Limb (tissue), 2 donors: Measurements from ENCODE around the gene PRB2.
"Not testable (repeated sequence)": the region's sequence is repeated elsewhere in the genome, so short reads cannot be mapped to it uniquely, and the experiment has no call there.

Source experiments
- DNase-seq, 2 donors: peaks; one replicate each; pipeline ENCODE4 v3.0.0-alpha.2; 2016; ENCODE audit errors: extremely low spot score in 2 of 2

Gene PRB2

DNA sequence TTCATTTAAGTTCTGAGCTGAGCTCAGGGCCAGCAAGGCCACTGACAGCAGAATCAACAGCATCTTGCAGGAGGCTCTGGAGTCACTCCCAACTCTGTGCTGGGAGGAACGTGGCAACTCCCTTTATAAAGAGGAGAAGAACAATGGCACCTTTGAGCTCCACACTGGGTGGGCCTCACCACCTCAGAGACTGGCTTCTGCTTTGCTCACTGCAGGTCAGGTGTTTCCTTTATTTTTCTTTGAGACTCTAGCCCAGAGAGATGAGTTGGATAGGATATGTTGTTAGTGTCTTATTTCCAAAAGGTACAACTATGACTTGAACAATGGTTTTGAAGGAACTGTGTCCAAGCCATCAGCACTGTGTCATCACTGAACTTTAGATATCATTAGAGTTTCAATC, at the start of gene PRB2:
TSS of gene PRB2 (minus strand) at position 101 of the 400 bp plus-strand sequence. CDS start at position 63, 38 bp downstream.
- DNase-seq = not testable (repeated sequence)

DNA sequence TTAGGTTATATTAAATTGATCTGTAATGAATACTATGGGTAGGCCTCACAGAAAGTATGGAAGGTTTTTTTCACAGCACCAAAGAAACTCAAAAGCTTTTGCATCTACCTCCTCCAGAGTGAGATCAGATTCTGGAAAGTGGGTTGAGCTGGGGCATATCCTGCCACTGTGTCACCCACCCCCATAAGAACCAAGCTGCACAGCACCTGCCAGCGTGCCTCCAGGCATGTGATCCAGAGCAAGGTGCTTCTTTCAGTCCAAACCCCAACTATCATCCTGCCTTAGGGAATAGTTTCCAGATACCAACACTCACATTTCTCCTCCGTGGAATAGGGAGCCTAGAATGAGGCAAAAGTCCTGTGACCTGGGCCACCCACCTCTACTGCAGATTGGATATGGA, 42.6 kb upstream of the PRB2 start:
- no peak for DNase-seq

DNA sequence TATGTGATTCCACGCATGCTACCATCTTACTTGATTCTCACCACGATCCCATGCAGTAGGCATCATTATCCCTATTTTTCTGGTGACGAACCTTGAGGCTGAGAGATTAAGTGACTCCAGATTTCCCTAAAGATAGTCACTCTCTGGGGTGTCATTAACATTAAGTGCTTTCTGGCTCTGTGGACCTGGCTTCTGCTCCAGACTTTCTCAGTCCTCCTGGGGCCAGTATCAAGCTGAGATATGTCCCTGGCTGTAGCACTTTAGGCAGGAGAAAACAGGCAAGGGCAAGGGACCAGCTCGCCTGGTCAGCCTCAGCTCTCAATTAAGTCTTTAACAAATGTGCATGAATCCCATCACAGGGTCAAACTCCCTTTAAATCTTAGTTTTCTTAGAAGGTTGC, 38.3 kb upstream of the PRB2 start:
- no peak for DNase-seq

DNA sequence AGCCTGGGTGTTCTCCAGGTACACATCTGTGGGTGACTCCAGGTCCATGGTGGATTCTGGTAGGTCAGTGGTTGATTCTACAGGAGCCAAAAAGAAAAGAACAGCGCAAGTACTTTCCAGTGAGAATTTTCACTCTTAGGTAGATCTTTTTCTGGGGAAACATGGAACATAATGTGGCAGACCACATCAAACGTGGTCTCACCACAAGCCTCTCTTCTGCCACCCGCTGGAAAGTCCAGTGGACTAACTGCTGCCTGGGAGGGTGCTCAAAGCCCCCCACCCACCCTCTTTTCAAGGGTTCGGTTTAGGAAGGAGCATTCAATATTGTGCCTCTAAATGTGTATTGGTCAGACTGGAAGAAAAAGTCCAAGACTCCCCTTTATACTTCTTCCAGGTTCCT, 36.1 kb upstream of the PRB2 start:
- DNase-seq = no peak

DNA sequence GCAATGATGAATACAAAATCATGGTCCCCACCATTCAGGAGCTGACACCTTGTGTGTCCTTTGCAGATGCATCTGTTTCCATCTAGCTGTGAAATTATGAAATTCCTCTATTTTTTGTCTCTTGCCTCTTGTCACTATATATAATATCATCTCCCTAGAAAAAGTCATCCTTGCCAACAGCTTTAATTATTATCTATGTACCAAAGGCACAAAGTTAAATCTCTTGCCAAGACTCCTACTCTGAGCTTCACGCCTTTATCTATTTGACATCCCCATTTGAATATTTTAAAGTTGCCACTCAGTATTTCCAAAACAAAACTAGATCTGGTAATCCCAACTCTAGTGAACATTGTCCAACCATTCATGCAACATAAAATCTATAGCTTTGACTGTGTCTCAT, 32.0 kb upstream of the PRB2 start:
- no peak for DNase-seq

DNA sequence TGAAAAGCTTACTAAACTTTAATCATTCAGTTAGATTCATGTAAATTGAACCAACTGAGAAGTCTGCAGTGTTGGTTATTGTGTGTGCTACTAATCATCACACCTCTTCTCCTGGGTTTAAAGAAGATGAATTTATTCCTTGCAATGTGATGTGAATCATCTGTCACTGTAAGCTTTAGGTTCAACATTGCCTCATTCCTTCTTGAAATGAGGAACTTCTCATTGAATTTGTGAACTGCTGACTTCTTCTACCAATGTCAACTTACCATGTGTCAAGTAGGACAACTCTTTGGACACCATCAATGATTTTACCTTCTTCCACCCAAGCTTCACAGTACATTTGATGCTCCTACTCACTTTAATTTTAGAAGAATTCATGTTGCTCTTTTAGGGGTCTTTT, 17.4 kb upstream of the PRB2 start:
- DNase-seq = no peak

DNA sequence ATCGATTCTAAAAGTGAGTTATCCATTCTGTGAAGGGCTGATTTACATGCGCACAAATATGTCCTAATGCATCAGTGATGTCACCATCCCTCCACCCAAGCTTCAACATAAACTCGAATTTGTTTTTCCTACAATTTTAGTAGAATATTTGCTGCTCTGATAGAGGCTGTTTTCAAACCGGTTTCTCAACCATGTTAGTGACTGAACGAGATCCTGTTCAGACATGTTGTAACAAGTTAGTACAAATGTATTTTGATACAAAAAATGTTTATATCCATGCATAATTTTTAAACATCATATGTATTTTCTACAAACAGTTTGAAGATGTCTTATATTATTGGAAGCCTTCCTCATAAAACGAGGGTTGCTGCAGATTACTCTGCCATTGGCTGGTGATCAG, 12.7 kb upstream of the PRB2 start:
- DNase-seq = no peak

DNA sequence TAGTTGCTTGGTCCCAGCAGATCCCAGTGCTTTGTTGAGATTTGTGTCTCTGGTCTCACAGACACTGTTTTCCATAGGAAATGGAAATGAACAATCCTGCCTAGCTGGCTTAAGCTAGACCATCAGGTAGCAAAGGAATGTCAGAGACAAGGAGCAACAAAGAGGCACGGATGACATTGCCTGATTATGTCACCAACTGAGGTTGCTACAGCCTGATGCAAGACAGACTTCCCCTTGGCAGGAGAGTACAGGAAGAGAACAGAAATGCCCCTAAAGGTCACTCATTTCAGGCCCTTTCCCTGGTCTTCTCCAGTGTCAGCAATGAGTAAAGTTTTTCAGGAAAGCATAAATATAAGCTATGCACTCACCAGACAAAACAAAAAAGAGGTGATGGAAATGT, 2.0 kb upstream of the PRB2 start:
- no peak for DNase-seq

DNA sequence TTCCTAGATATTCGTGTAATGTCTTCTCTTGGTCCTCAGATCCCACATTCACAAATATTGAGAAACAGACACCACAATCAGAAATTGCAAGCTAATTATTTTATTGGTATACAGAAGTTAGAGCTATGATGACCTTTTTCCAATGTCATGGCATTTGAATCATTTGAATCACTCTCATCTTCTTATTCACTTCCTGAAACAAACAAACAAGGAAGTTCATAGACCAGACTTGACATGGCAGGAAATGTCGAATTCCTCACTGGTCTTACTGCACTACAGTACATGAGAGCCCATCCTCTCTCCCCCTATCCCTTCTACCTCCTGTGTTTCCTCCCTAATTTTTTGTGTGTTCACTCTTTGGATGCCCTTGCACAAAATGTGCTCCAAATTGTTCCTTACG, 3.9 kb downstream of the PRB2 start:
- DNase-seq = not testable (repeated sequence)

DNA sequence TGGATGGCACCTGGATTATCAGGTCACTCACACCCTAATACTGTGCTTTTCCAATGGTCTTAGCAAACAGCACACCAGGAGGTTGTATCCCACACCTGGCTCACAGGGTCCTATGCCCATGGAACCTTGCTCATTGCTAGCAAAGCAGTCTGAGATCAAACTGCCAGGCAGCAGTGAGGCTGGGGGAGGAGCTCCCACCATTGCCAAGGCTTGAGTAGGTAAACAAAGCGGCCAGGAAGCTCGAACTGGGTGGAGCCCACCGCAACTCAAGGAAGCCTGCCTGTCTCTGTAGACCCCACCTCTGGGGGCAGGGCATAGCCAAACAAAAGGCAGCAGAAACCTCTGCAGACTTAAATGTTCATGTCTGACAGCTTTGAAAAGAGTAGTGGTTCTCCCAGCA, 17.9 kb downstream of the PRB2 start:
- not testable (repeated sequence) for DNase-seq

DNA sequence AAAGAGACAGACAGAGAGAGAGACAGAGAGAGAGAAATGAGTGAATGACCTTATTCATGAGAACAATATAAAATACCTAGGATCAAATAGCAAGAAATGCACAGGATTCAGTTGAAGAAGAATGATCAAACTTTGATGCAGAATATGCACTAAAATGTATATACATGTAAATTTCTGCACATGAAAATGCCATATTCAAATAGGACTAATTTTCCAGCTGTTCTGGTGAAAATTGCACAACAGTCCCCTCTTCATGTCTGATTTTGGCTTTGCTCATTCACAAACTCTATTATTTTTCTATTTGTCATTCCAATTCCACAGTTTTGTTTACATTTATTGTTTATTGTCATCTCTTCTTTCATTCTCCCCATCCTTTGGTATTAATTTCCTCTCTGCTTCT, 34.2 kb downstream of the PRB2 start:
- no peak for DNase-seq

DNA sequence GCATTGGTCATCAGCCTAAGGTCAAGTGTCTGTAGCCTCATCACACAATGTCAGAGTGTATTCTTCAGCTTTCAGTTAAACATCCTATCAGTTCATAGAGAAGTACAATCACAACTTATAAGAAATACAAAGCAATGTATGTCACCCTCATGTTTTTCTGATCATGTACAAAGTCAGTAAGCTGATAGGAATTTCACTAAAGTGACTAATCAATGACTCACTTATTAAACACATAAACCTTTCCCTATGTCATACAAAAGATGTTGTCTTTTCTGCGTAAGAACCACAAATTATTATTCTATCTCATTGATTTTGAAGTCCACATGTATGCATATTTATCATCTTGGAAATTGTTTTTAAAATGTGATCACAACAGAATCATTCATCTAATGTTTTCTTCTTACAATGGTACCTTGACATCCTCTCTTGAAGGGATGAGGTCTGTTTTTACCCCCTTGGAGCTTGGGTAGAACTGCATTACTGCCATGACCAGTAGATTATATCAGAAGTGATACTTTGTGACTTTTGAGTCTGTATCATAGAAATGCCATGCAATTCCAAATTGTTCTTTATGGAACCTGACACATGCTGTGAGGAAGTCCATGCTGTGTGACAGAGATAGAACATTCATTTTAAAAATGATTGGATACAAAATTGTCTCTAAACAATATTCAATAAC, 35.0 kb downstream of the PRB2 start:
- DNase-seq = not testable (repeated sequence)

DNA sequence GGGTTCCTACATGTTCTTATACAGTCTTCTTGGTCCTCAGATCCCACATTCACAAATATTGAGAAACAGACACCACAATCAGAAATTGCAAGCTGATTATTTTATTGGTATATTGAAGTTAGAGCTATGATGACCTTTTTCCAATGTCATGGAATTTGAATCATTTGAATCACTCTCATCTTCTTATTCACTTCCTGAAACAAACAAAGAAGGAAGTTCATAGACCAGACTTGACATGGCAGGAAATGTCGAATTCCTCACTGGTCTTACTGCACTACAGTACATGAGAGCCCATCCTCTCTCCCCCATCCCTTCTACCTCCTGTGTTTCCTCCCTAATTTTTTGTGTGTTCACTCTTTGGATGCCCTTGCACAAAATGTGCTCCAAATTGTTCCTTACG, 43.6 kb downstream of the PRB2 start:
- DNase-seq = not testable (repeated sequence)

DNA sequence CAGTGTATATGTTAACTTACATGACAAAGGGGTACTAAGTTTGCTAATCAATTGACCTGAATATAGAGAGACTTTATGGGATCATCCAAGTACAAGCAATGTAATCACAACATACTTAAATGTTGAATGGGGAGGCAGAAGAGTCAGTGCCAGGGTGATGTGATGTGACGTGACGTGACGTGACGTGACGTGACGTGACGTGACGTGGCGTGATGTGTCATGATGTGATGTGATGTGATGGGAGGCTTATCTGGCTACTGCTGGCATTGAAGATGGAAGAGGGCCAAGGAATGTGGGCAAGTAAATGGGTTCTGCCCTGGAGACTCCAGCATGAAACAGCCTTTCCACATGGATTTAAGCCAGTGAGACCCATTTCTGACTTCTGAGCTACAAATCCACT, 46.9 kb downstream of the PRB2 start:
- DNase-seq = no peak

DNA sequence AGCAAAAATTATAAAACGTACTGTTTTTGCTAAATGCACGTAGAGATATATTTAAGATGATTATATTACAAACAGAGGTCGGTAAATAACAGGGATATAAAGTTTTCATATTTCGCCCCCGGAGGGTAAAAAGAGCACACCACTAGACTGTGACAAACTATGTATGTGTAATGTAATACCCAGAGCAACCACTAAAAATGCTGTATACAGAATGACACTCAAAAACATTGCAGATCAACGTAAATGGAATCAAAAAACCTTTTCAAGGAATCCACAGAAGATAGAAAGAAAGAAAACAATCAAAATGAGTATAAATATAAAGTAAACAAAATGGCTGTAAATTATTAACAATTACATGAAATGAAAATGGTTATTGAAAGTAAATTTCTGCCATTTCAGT, 47.6 kb downstream of the PRB2 start:
- no peak for DNase-seq

DNA sequence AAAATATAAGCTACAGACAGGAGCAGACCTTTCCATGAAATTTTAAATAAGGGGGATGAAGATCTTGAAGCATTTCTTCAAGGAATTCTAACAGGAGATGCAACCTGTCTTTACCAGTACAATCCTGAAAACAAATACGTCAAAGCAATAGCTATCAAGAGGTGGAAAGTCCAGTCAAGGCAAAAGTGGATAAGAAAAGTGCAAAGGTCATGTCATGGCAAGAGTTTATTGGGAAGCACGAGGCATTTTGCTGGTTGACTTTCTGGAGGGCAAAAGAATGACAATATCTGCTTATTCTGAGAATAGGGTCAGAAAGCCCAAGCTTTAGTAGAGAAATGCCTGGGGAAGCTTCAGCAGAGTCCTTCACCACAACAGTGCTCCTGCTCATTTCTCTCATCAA, 50.9 kb downstream of the PRB2 start:
- no peak for DNase-seq
